ENCODE data around the gene FKRP.

The FKRP gene

GRCh38 chr19:46726551-46726950 is 19.3 kb upstream of the FKRP start:
- Histone ChIP-seq H3K27ac (ENCODE audit: low read length) (no peak overlapping the region), H2AFZ (ENCODE audit: low read length) (no peak overlapping the region), H3K4me3 (ENCODE audit: low read length) (no peak overlapping the region), H3K4me1 (ENCODE audit: low read length) (no peaks in the 10 kb centered on the region), H3K9ac (ENCODE audit: low read length) (no peak overlapping the region), H3K36me3 (replicated peaks; ENCODE audit: insufficient read depth, low read length) (0 out of 2 replicates have a peak, but pooled peaks cover 5% of the 10 kb centered on the region), H3K9me2 (replicated peaks; ENCODE audit: insufficient read depth, low read length) (no peaks in the 10 kb centered on the region), H3K9me3 (replicated peaks; ENCODE audit: insufficient read depth, low read length) (no peaks in the 10 kb centered on the region), H3K79me2 (ENCODE audit: low read length) (peaks cover 49% of the 10 kb centered on the region), H4K20me1 (ENCODE audit: insufficient read depth, low read length) (0 out of 2 replicates have a peak, but pooled peaks cover 15% of the 10 kb centered on the region), H3K4me2 (ENCODE audit: low read depth, low read length) (no peak overlapping the region), H3F3A (ENCODE audit: insufficient read depth, low read length) (peaks cover 8% of the 10 kb centered on the region; the same call in 1 of the 2 replicates), H3K27me3 (replicated peaks; ENCODE audit: insufficient read depth, low read length) (no peaks in the 10 kb centered on the region)
- TF ChIP-seq, protein P1, sequence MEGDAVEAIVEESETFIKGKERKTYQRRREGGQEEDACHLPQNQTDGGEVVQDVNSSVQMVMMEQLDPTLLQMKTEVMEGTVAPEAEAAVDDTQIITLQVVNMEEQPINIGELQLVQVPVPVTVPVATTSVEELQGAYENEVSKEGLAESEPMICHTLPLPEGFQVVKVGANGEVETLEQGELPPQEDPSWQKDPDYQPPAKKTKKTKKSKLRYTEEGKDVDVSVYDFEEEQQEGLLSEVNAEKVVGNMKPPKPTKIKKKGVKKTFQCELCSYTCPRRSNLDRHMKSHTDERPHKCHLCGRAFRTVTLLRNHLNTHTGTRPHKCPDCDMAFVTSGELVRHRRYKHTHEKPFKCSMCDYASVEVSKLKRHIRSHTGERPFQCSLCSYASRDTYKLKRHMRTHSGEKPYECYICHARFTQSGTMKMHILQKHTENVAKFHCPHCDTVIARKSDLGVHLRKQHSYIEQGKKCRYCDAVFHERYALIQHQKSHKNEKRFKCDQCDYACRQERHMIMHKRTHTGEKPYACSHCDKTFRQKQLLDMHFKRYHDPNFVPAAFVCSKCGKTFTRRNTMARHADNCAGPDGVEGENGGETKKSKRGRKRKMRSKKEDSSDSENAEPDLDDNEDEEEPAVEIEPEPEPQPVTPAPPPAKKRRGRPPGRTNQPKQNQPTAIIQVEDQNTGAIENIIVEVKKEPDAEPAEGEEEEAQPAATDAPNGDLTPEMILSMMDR (IDR thresholded peaks at IDR 0.05; ENCODE audit: low read length): no peak
- TF ChIP-seq EZH2 (optimal IDR thresholded peaks at IDR 0.05; ENCODE audit: low read depth, low read length) (no peak), EZH2phosphoT487 (IDR thresholded peaks at IDR 0.05; ENCODE audit: low read length) (no peak)
- DNase-seq: no peak

GRCh38 chr19:46726971-46727501 is 18.8 kb upstream of the FKRP start:
- DNase-seq: no peak
- 0 out of 2 replicates have a peak, but pooled peaks cover 15% of the 10 kb centered on the region for H4K20me1 ChIP-seq (ENCODE audit: insufficient read depth, low read length)
- peaks cover 54% of the 10 kb centered on the region for H3K79me2 ChIP-seq (ENCODE audit: low read length)
- H3K9ac ChIP-seq (ENCODE audit: low read length): no peak overlapping the region
- no peaks in the 10 kb centered on the region for H3K9me3 ChIP-seq (replicated peaks; ENCODE audit: insufficient read depth, low read length)
- H3K4me2 ChIP-seq (ENCODE audit: low read depth, low read length): no peak overlapping the region
- no peaks in the 10 kb centered on the region for H3K4me1 ChIP-seq (ENCODE audit: low read length)
- no peak overlapping the region for H3K27ac ChIP-seq (ENCODE audit: low read length)
- H3K27me3 ChIP-seq (replicated peaks; ENCODE audit: insufficient read depth, low read length): no peaks in the 10 kb centered on the region
- H3K36me3 ChIP-seq (replicated peaks; ENCODE audit: insufficient read depth, low read length): 0 out of 2 replicates have a peak, but pooled peaks cover 5% of the 10 kb centered on the region
- H3F3A ChIP-seq (ENCODE audit: insufficient read depth, low read length): peaks cover 8% of the 10 kb centered on the region; the same call in 1 of the 2 replicates
- H3K9me2 ChIP-seq (replicated peaks; ENCODE audit: insufficient read depth, low read length): no peaks in the 10 kb centered on the region
- no peak overlapping the region for H2AFZ ChIP-seq (ENCODE audit: low read length)
- H3K4me3 ChIP-seq (ENCODE audit: low read length): no peak overlapping the region
- no peak for TF ChIP-seq EZH2 (optimal IDR thresholded peaks at IDR 0.05; ENCODE audit: low read depth, low read length)
- no peak for TF ChIP-seq EZH2phosphoT487 (IDR thresholded peaks at IDR 0.05; ENCODE audit: low read length)
- TF ChIP-seq, protein P1 (IDR thresholded peaks at IDR 0.05; ENCODE audit: low read length): no peak

DNA sequence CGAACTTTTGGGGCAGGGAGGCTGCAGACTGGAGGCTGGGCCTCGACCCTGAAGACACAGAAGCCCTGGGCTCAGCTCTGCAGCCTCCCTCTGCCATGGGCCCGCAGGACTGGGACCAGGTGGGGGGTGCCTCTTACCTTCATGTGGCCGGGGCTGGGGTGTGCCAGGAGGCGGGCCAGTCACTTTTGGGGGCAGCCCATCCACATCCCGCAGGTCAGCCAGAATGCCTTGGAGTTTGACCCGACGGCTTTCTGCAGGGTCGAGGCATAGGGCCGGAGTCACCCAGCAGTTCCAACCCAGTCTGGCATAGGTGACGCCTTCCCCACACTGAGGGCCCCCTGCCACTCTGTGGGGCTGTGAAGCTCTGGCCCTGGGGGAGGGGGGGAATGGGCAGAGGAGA is 18.1 kb upstream of the FKRP start:
- Histone ChIP-seq H3K9me2 (replicated peaks; ENCODE audit: insufficient read depth, low read length) (no peaks in the 10 kb centered on the region), H3K36me3 (replicated peaks; ENCODE audit: insufficient read depth, low read length) (0 out of 2 replicates have a peak, but pooled peaks cover 5% of the 10 kb centered on the region), H3K27ac (ENCODE audit: low read length) (no peak overlapping the region), H3K4me3 (ENCODE audit: low read length) (no peak overlapping the region), H3K9me3 (replicated peaks; ENCODE audit: insufficient read depth, low read length) (no peaks in the 10 kb centered on the region), H2AFZ (ENCODE audit: low read length) (no peak overlapping the region), H4K20me1 (ENCODE audit: insufficient read depth, low read length) (0 out of 2 replicates have a peak, but pooled peaks cover 15% of the 10 kb centered on the region), H3K27me3 (replicated peaks; ENCODE audit: insufficient read depth, low read length) (no peaks in the 10 kb centered on the region), H3K9ac (ENCODE audit: low read length) (no peak overlapping the region), H3F3A (ENCODE audit: insufficient read depth, low read length) (peaks cover 8% of the 10 kb centered on the region; the same call in 1 of the 2 replicates), H3K4me1 (ENCODE audit: low read length) (no peaks in the 10 kb centered on the region), H3K79me2 (ENCODE audit: low read length) (peaks cover 61% of the 10 kb centered on the region), H3K4me2 (ENCODE audit: low read depth, low read length) (no peak overlapping the region)
- TF ChIP-seq, protein P1 (IDR thresholded peaks at IDR 0.05; ENCODE audit: low read length): no peak
- no peak for DNase-seq

Measured in MM.1S (cell line).